Tibial nerve (tissue), 4 donors: ENCODE results near the gene ACBD7.

Experiments used
- EP300 ChIP-seq, 2 donors: sonication (generic); formaldehyde crosslinking; IDR thresholded peaks; one replicate each; pipeline ENCODE4 v1.6.1; 2017; ENCODE audit warnings: antibody characterized with exemption in 2 of 2, mild to moderate bottlenecking in 1 of 2
- TF ChIP-seq, protein P1 (sequence below), 5 experiments: fragments of 200-600 bp in 3 of 5; fragments of 450-650 bp in 2 of 5; sonication (generic) in 3 of 5; IDR thresholded peaks; one replicate each; pipeline ENCODE4 v1.5.1; 2016 to 2019; ENCODE audit warnings: antibody characterized with exemption in 5 of 5, mild to moderate bottlenecking in 3 of 5, moderate library complexity in 2 of 5

DNA sequence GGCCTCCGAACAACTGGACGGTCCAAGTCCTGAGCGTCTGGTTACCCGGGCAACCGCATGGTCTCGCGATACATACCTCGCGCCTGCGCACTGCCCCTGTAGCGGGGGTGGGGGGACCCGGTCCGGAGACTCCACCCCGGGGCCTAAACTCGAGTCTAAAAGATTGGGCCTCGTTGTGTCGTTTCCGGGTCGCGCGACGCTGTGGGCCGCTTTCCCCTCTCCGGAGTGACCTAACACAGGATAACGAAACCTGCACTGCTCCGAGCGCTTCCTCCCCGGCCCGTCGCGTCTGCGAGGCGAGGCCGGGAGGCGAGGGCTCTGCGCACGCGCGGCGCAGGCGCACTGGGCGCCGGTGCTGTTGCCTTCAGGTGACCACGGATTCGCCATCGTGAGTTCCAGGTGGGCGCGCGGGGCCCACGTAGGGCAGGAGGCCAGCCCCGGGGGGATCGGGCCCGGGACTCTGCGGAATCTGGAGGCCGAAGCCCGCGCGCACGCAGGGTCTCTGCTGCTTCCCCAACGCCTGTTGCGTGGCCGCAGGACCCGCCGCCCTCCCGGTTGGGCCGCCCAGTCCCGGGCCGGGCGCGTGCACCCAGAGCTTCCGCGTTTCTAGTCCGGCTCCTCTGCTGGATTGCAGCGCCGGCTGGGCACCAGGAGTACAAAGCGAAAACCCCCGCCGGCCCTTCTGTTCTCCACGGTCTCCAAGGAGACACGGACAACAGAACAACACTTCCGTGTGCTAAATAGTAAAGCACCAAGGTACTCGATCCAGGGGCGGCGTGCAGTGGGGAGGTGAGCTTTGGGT, 8.6 kb upstream of the ACBD7 start, which contains the start of gene RPP38:
- TF ChIP-seq EP300 (IDR thresholded peaks at IDR 0.05): peak; percentile 64 to 86
- TF ChIP-seq, protein P1, sequence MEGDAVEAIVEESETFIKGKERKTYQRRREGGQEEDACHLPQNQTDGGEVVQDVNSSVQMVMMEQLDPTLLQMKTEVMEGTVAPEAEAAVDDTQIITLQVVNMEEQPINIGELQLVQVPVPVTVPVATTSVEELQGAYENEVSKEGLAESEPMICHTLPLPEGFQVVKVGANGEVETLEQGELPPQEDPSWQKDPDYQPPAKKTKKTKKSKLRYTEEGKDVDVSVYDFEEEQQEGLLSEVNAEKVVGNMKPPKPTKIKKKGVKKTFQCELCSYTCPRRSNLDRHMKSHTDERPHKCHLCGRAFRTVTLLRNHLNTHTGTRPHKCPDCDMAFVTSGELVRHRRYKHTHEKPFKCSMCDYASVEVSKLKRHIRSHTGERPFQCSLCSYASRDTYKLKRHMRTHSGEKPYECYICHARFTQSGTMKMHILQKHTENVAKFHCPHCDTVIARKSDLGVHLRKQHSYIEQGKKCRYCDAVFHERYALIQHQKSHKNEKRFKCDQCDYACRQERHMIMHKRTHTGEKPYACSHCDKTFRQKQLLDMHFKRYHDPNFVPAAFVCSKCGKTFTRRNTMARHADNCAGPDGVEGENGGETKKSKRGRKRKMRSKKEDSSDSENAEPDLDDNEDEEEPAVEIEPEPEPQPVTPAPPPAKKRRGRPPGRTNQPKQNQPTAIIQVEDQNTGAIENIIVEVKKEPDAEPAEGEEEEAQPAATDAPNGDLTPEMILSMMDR (IDR thresholded peaks at IDR 0.05): no peak
